DND-41 (cell line): Measurements from ENCODE around the gene PDIA2.

Experiments
- ATAC-seq: fragments of 200-7000 bp; cut with Tn5 transposase; 3 replicates; pipeline ENCODE4 v1.9.1; 2021; ENCODE audit warnings: low read depth; ENCODE audit not compliant: insufficient read depth
- DNase-seq: peaks from one replicate; pipeline ENCODE4 v3.0.0-alpha.2; 2020
- H2AFZ ChIP-seq: 2 replicates; pipeline ENCODE4 v1.6.0; 2012; ENCODE audit warnings: low read depth, low read length
- H3K27ac ChIP-seq: 2 replicates; pipeline ENCODE4 v1.5.1; 2012; ENCODE audit warnings: low read length, inconsistent platforms
- H3K27me3 ChIP-seq: fragments of 200-600 bp; sonication (generic); 2 replicates; pipeline ENCODE4 v1.6.0; 2012; ENCODE audit warnings: low read length, mild to moderate bottlenecking, inconsistent platforms; ENCODE audit not compliant: insufficient read depth, poor library complexity
- H3K36me3 ChIP-seq: 2 replicates; pipeline ENCODE4 v1.5.1; 2012; ENCODE audit warnings: low read length, inconsistent platforms; ENCODE audit not compliant: insufficient read depth
- H3K4me1 ChIP-seq: 2 replicates; pipeline ENCODE4 v1.5.1; 2012; ENCODE audit warnings: mild to moderate bottlenecking, low read length; ENCODE audit not compliant: insufficient read depth
- H3K4me2 ChIP-seq: 2 replicates; pipeline ENCODE4 v1.6.0; 2012; ENCODE audit warnings: mild to moderate bottlenecking, moderate library complexity, low read length, inconsistent platforms; ENCODE audit not compliant: insufficient read depth
- H3K4me3 ChIP-seq, 2 experiments: fragments of 200-600 bp in 1 of 2; shearing (Covaris generic) in 1 of 2; 2 replicates each; pipeline ENCODE4 v1.5.1; 2012 to 2016; ENCODE audit warnings: inconsistent platforms in 2 of 2, low read length in 2 of 2, mild to moderate bottlenecking in 2 of 2, low read depth in 1 of 2, moderate library complexity in 1 of 2
- H3K79me2 ChIP-seq: 2 replicates; pipeline ENCODE4 v1.6.0; 2012; ENCODE audit warnings: low read length, inconsistent platforms; ENCODE audit not compliant: insufficient read depth
- H3K9ac ChIP-seq: 2 replicates; pipeline ENCODE4 v1.6.0; 2012; ENCODE audit warnings: low read depth, mild to moderate bottlenecking, inconsistent platforms, low read length, moderate library complexity
- H3K9me3 ChIP-seq: 2 replicates; pipeline ENCODE4 v1.5.1; 2012; ENCODE audit warnings: low read length, moderate library complexity, mild to moderate bottlenecking, inconsistent platforms; ENCODE audit not compliant: insufficient read depth, severe bottlenecking
- H4K20me1 ChIP-seq: 2 replicates; pipeline ENCODE4 v1.6.0; 2012; ENCODE audit warnings: low read length; ENCODE audit not compliant: insufficient read depth
- EZH2 ChIP-seq: IDR thresholded peaks from 3 replicates; pipeline ENCODE4 v1.6.1; 2012; ENCODE audit warnings: borderline replicate concordance, low read depth, mild to moderate bottlenecking, moderate library complexity, low read length, inconsistent platforms; ENCODE audit not compliant: severe bottlenecking
- TF ChIP-seq, protein P1 (sequence below): IDR thresholded peaks from 2 replicates; pipeline ENCODE4 v1.5.1; 2012; ENCODE audit warnings: borderline replicate concordance, low read length, moderate library complexity, mild to moderate bottlenecking; ENCODE audit not compliant: poor library complexity, severe bottlenecking; ENCODE audit errors: extremely low read depth

The PDIA2 gene

DNA sequence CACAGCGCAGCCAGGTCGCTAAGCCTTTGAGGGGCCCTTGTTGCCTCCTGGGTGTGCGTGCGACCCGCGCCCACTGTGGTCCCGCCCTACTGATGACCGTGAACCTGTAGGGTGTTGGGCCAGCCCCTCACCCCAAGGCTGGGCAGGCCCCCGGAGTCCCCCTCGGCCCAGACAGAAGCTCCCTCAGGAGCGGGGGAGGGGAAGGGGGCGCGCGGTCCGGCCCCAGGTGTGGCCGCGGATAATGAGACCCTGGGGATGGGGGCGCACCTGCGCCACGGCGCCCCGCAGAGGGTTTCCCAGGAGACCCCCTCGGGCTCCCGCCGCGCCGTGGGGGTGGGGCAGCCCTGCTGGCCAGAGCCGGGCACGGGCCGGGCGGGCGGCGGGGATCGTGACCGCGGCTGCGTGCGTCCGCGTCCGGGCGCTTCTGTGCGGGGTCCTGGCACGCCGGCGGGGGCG is 2.9 kb upstream of the PDIA2 start:
- Histone ChIP-seq H3K4me2 (no peak overlapping the region), H3K79me2 (no peaks in the 10 kb centered on the region), H3K36me3 (no peaks in the 10 kb centered on the region), H2AFZ (no peak overlapping the region), H4K20me1 (no peaks in the 10 kb centered on the region; the same call in 1 of the 2 replicates), H3K9ac (no peak overlapping the region), H3K27ac (no peak overlapping the region), H3K4me1 (peaks cover 3% of the 10 kb centered on the region; the same call in 1 of the 2 replicates), H3K27me3 (no peaks in the 10 kb centered on the region), H3K9me3 (no peaks in the 10 kb centered on the region), H3K4me3 (no peak overlapping the region)
- TF ChIP-seq EZH2 = no peak
- TF ChIP-seq, protein P1, sequence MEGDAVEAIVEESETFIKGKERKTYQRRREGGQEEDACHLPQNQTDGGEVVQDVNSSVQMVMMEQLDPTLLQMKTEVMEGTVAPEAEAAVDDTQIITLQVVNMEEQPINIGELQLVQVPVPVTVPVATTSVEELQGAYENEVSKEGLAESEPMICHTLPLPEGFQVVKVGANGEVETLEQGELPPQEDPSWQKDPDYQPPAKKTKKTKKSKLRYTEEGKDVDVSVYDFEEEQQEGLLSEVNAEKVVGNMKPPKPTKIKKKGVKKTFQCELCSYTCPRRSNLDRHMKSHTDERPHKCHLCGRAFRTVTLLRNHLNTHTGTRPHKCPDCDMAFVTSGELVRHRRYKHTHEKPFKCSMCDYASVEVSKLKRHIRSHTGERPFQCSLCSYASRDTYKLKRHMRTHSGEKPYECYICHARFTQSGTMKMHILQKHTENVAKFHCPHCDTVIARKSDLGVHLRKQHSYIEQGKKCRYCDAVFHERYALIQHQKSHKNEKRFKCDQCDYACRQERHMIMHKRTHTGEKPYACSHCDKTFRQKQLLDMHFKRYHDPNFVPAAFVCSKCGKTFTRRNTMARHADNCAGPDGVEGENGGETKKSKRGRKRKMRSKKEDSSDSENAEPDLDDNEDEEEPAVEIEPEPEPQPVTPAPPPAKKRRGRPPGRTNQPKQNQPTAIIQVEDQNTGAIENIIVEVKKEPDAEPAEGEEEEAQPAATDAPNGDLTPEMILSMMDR = no peak
- DNase-seq (no peak), ATAC-seq (no peak)

DNA sequence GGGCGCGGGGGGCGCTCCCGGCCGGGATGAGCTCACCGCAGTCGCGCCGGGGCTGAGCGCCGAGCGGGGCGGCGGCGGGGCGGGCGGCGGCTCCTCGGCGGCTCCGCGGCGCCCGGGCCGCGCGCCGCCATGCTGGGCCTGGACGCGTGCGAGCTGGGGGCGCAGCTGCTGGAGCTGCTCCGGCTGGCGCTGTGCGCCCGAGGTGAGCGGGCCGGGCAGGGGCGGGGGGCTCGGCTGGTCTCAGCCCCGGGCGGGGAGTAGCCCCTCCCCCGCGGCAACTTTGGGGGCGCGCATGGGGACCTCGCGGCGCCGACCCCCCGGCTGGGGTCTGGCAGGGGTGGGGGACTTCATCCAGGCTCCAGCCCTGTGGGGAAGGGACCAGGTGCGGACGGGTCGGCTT is 2.4 kb upstream of the PDIA2 start, which contains the start of gene ARHGDIG:
Gene ARHGDIG (plus strand): TSS at position 40 of the 400 bp plus-strand sequence. CDS start 90 bp downstream, at position 130.
- no peak within 1 kb of the TSS for H3K4me3 ChIP-seq

DNA sequence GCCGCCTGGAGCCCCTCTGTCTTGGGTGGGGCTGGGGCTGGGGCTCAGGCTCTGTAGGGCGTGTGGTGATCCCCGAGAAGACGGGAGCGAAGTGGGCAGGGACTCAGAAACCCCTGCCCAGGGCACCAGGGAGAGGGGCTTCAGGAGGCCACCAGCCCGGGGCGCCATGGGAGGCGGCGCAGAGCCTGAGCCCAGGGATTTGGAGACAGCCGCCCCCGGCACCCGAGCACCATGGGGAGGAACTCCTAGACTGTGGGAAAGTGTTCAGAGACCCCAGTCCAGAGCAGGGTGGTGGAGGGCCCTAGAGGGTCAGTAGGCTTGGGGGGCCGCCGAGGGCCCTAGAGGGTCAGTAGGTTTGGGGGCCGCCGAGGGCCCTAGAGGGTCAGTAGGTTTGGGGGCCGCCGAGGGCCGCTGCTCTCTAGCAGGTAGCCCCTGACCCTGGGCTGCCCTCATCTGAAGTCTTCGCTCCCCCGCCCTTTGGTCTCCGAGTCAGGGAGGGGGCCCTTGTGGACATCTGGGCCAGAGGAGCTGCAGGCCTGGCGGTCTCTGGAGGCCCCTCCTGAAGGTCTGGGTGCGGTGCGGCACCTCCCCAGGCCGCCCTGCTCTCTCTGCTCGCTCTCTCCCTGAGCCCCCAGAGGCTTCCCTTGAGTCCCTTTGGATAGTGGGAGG is 1.8 kb upstream of the PDIA2 start:
- no peak for TF ChIP-seq EZH2
- TF ChIP-seq, protein P1 = no peak
- H3K4me1 ChIP-seq = peaks cover 3% of the 10 kb centered on the region; the same call in 1 of the 2 replicates
- DNase-seq = no peak
- H4K20me1 ChIP-seq = no peaks in the 10 kb centered on the region; the same call in 1 of the 2 replicates
- no peaks in the 10 kb centered on the region for H3K36me3 ChIP-seq
- H3K79me2 ChIP-seq = no peaks in the 10 kb centered on the region
- H3K9ac ChIP-seq = no peak overlapping the region
- no peak overlapping the region for H3K27ac ChIP-seq
- H3K4me3 ChIP-seq = no peak overlapping the region
- H3K4me2 ChIP-seq = no peak overlapping the region
- no peak overlapping the region for H2AFZ ChIP-seq
- no peak for ATAC-seq
- H3K27me3 ChIP-seq = no peaks in the 10 kb centered on the region
- no peaks in the 10 kb centered on the region for H3K9me3 ChIP-seq

More for the DNA sequence above, 2.4 kb upstream of the PDIA2 start, which contains the start of gene ARHGDIG:
- Histone ChIP-seq H3K9ac (no peak within 1 kb of the TSS), H2AFZ (no peak within 1 kb of the TSS), H3K27ac (no peak within 1 kb of the TSS), H3K27me3 (no peaks in the 10 kb centered on the region), H4K20me1 (no peaks in the 10 kb centered on the region; the same call in 1 of the 2 replicates), H3K36me3 (no peaks in the 10 kb centered on the region), H3K9me3 (no peaks in the 10 kb centered on the region), H3K4me1 (peaks cover 3% of the 10 kb centered on the region; the same call in 1 of the 2 replicates), H3K79me2 (no peaks in the 10 kb centered on the region), H3K4me2 (no peak within 1 kb of the TSS)
- ATAC-seq = no peak
- TF ChIP-seq, protein P1 = no peak
- no peak for TF ChIP-seq EZH2
- no peak for DNase-seq
